Esophagus (tissue), 2 donors: ENCODE results near the gene SMARCE1. TPM values are rescaled to one million over a fixed set of nuclear protein-coding genes. Genes with fewer than 3 reads are reported as not detected.
A peak's percentile ranks its signal among the peaks of the same experiment; 100 is the strongest.

ENCODE experiments used
- H3K27ac ChIP-seq, 2 donors: one replicate each; pipeline ENCODE4 v1.5.1; 2013; ENCODE audit warnings: low read depth in 2 of 2, mild to moderate bottlenecking in 2 of 2, inconsistent platforms in 1 of 2, low read length in 1 of 2, moderate library complexity in 1 of 2
- H3K27me3 ChIP-seq, 2 donors: one replicate each; pipeline ENCODE4 v1.6.1; 2013; ENCODE audit warnings: low read length in 2 of 2, control low read depth in 1 of 2, mild to moderate bottlenecking in 1 of 2; ENCODE audit not compliant: insufficient read depth in 2 of 2, control insufficient read depth in 1 of 2
- H3K36me3 ChIP-seq, 2 donors: one replicate each; pipeline ENCODE4 v1.6.1; 2013; ENCODE audit warnings: low read length in 1 of 2; ENCODE audit not compliant: control insufficient read depth in 2 of 2, insufficient read depth in 2 of 2
- H3K4me1 ChIP-seq, 2 donors: one replicate each; pipeline ENCODE4 v1.6.1; 2013; ENCODE audit warnings: low read length in 1 of 2; ENCODE audit not compliant: control insufficient read depth in 2 of 2, insufficient read depth in 2 of 2
- H3K4me3 ChIP-seq, 2 donors: one replicate each; pipeline ENCODE4 v1.5.1; 2013; ENCODE audit warnings: low read length in 2 of 2, mild to moderate bottlenecking in 2 of 2, low read depth in 1 of 2, moderate library complexity in 1 of 2
- H3K9me3 ChIP-seq, 2 donors: one replicate each; pipeline ENCODE4 v1.6.1; 2013; ENCODE audit warnings: mild to moderate bottlenecking in 2 of 2, low read depth in 1 of 2, low read length in 1 of 2, moderate library complexity in 1 of 2; ENCODE audit not compliant: control insufficient read depth in 2 of 2, insufficient read depth in 1 of 2
- WGBS, 2 donors: extraction: QIAGEN DNeasy Blood & Tissue Kit; methylation state at CpG; one replicate each; pipeline ENCODE4 v1.1.7; 2013; 5-methylcytosine and 5-hydroxymethylcytosine counted together
- polyA plus RNA-seq, 2 donors: library from polyadenylated mRNA; stranded (reverse); fragments of 200-250 nt; gene quantifications; one replicate each; pipeline ENCODE4 v1.2.3, GENCODE V29; 2013
- donor health status: healthy with polysubstance abuse.
- donor health status: Bipolar disorder and iron deficiency.

SMARCE1 gene
- 10 to 100 TPM; 57.2 to 57.8 TPM for polyA plus RNA-seq

DNA sequence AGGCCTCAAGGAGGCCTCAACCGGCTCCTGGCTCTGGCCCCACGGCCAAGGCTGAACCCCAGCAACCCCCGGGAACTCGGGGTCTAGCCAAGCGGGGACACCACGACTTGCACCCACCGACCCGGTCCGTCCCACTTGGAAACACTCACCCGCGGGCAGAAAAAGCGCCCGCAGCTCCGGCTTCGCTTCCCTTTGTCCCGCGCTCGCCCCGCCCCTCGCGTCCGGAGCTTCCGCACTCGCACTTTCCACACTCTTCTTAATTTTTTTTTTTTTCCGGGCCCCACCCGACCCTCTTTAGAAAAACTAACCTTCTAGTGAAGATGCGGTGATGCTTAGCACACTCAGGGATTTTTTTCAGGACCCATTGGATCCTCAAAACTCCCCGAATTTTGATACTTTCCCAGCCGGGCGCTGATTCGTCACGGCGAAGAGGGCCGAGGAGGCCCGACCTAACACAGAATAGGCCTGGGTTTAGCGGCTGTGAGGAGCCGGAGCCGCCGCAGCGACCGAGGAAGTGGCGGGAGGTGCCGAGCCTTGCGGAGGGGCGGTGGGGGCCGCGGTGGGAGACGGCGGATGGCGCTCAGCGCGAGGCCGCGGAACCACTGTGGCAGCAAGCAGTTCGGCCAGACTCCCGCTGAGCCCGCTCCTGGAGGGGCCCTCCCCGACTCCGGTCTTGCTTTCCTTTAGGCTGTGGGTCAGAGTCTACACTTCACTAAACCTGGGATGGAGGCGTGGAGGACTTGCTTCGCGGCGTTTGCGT is at the start of gene SMARCE1:
SMARCE1 (minus strand) TSS at position 195 of the 760 bp plus-strand sequence. CDS start 2,016 bp downstream, outside the sequence.
- Histone ChIP-seq H3K4me1 (peaks cover 0 to 4% of the 10 kb centered on the region in 2 donors), H3K27me3 (no peaks in the 10 kb centered on the region), H3K27ac (peak within 1 kb of the TSS; percentile 91 to 92), H3K4me3 (peak within 1 kb of the TSS; percentile 84 to 87), H3K36me3 (no peaks in the 10 kb centered on the region), H3K9me3 (no peaks in the 10 kb centered on the region)
- WGBS, 2 donors = 0% methylated on average over 63 to 64 of the region's 64 CpGs

DNA sequence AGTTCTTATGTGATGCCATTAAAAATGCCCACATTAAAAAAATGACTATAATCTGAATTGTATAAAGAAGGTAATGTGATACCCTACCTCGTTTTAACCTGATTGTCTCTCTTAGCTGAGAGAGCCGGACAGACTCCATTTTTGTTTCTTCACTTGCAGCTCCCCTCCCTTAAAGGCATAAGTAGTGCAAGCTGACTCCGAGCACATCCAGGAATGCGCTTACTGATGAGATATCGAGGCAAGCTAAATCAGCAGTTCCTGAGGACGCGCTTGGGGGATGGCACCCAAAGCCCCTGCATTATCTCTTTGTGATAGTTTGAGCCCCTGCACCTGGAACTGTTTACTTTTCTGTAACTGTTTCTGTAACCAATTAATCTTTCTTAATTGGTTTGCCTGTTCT is 49.7 kb upstream of the SMARCE1 start:
- H3K27me3 ChIP-seq = no peaks in the 10 kb centered on the region
- no peak overlapping the region for H3K4me3 ChIP-seq
- WGBS, 2 donors = 51 to 57% methylated on average over 7 of the region's 7 CpGs
- no peaks in the 10 kb centered on the region for H3K4me1 ChIP-seq
- H3K27ac ChIP-seq = no peak overlapping the region
- no peaks in the 10 kb centered on the region for H3K9me3 ChIP-seq
- H3K36me3 ChIP-seq = no peaks in the 10 kb centered on the region

DNA sequence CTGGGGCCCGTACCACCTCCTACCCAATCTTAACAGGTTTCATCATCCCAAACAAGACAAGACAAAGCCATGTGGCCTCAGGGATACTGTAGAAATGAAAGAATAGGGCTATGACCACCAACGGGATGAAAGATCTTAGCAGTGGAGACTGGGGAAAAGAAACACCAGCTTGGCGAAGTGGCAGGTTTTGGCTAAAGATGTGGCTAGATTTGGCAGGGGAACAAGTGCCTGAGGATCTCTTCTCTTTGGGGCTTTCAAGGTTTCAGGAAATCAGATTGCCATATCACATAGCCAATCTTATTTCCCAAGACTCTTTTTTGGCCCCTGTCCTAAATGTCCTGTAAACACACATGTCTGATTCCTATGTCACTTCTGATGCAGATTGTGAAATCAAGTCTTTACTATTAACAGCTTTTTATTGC is 49.0 kb upstream of the SMARCE1 start:
- 37 to 52% methylated on average over 3 of the region's 3 CpGs for WGBS, 2 donors
- H3K27ac ChIP-seq = no peak overlapping the region
- no peaks in the 10 kb centered on the region for H3K9me3 ChIP-seq
- no peak overlapping the region for H3K4me3 ChIP-seq
- no peaks in the 10 kb centered on the region for H3K4me1 ChIP-seq
- H3K27me3 ChIP-seq = no peaks in the 10 kb centered on the region
- no peaks in the 10 kb centered on the region for H3K36me3 ChIP-seq

GRCh38 chr17:40695874-40696472 is 48.4 kb upstream of the SMARCE1 start:
- H3K36me3 ChIP-seq = no peaks in the 10 kb centered on the region
- H3K27me3 ChIP-seq = no peaks in the 10 kb centered on the region
- no peaks in the 10 kb centered on the region for H3K4me1 ChIP-seq
- no peak overlapping the region for H3K4me3 ChIP-seq
- H3K27ac ChIP-seq = no peak overlapping the region
- 87 to 93% methylated on average over 6 of the region's 6 CpGs for WGBS, 2 donors
- H3K9me3 ChIP-seq = no peaks in the 10 kb centered on the region

DNA sequence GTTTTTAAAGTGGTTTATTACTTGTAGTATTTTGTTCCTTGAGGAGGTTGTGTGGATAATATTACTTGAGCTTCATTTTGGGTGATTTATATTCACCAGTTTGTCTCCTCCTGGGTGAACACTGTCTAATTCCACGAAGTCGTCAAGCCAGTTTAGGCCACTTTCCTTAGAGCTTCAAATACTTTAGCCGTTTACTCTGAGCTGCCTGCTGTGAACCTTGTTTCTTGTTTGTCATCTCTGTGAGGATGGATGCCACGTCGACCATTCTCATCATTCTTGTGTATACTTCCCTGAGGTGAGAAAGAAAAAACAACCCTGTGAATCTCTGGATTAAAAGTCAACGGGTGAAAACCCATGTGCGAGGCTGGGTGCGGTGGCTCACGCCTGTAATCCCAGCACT is 47.0 kb upstream of the SMARCE1 start:
- no peaks in the 10 kb centered on the region for H3K36me3 ChIP-seq
- H3K9me3 ChIP-seq = no peaks in the 10 kb centered on the region
- WGBS, 2 donors = 63 to 66% methylated on average over 9 of the region's 9 CpGs
- no peak overlapping the region for H3K27ac ChIP-seq
- H3K4me3 ChIP-seq = no peak overlapping the region
- H3K27me3 ChIP-seq = no peaks in the 10 kb centered on the region
- H3K4me1 ChIP-seq = no peaks in the 10 kb centered on the region

DNA sequence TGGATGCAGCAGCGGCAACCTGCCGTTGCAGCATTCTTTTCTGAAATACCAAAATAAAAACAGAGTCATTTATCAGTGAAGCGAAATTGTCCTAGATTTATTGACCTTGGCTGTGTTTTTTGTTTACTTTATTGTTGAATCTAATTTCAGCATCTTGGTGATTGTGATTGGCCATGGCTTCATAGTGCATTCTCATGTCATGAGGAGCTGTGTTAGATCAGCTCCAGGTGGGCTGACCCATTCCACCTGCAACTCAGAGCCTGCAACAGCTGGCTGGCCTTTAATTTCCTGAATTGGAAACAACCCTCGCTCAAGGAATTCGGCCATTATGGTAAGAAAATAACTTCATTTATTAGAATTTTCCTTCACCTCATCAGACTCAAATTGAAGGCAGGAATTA is 39.5 kb upstream of the SMARCE1 start:
- Histone ChIP-seq H3K9me3 (no peaks in the 10 kb centered on the region), H3K4me1 (no peaks in the 10 kb centered on the region), H3K27ac (no peak overlapping the region), H3K36me3 (no peaks in the 10 kb centered on the region), H3K4me3 (no peak overlapping the region), H3K27me3 (no peaks in the 10 kb centered on the region)
- 81 to 85% methylated on average over 5 of the region's 5 CpGs for WGBS, 2 donors

- H3K27ac ChIP-seq = no peak overlapping the region
- H3K9me3 ChIP-seq = no peaks in the 10 kb centered on the region
- no peaks in the 10 kb centered on the region for H3K36me3 ChIP-seq
- no peaks in the 10 kb centered on the region for H3K4me1 ChIP-seq
- 40 to 45% methylated on average over 4 of the region's 4 CpGs for WGBS, 2 donors
- H3K27me3 ChIP-seq = no peaks in the 10 kb centered on the region
- H3K4me3 ChIP-seq = no peak overlapping the region
These were observed 38.6 kb upstream of the SMARCE1 start for GRCh38 chr17:40686192-40686591.

GRCh38 chr17:40680998-40681397 is 33.4 kb upstream of the SMARCE1 start:
- H3K4me1 ChIP-seq = no peaks in the 10 kb centered on the region
- H3K9me3 ChIP-seq = no peaks in the 10 kb centered on the region
- H3K27ac ChIP-seq = no peak overlapping the region
- H3K27me3 ChIP-seq = no peaks in the 10 kb centered on the region
- H3K4me3 ChIP-seq = no peak overlapping the region
- H3K36me3 ChIP-seq = no peaks in the 10 kb centered on the region

- Histone ChIP-seq H3K9me3 (no peaks in the 10 kb centered on the region), H3K4me1 (no peaks in the 10 kb centered on the region), H3K27ac (no peak overlapping the region), H3K27me3 (no peaks in the 10 kb centered on the region), H3K36me3 (no peaks in the 10 kb centered on the region), H3K4me3 (no peak overlapping the region)
- 78 to 79% methylated on average over 2 of the region's 2 CpGs for WGBS, 2 donors
These were observed 31.9 kb upstream of the SMARCE1 start for GRCh38 chr17:40679523-40679907.
